Fibroblast of upper back skin (primary cell): ENCODE data around the gene SFMBT1.
"Not testable (repeated sequence)": the region's sequence is repeated elsewhere in the genome, so short reads cannot be mapped to it uniquely, and the experiment has no call there.

Experiments
- DNase-seq: peaks from one replicate; pipeline ENCODE4 v3.0.0-alpha.2; 2013

Gene SFMBT1

GRCh38 chr3:53072653-53073552 is 27.0 kb upstream of the SFMBT1 start:
- peak; percentile 75 for DNase-seq

- DNase-seq, result no peak
Measured at GRCh38 chr3:53071882-53072431, 26.1 kb upstream of the SFMBT1 start.

- no peak for DNase-seq
Measured at GRCh38 chr3:53069422-53070068, 23.7 kb upstream of the SFMBT1 start.

GRCh38 chr3:53068176-53068575 is 22.3 kb upstream of the SFMBT1 start:
- DNase-seq, result no peak

DNA sequence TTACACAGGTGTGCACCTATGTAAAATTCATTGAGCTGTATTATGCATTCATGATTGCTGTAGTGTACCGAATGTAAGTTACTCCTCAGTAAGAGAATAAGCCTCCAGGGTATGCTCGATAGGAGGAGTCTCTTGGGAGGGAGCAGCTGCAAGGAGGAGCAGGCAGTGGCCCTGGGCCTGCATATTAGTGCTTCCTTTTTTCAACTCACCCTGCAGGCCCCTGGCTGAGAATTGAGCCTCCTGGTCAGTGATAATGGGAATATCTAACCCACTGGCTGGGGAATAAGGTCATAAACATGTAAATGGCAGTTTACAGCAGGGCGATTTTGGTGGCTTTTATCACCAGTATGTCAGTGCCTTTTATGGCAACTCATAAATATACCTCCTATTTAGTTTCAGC is 21.7 kb upstream of the SFMBT1 start:
- DNase-seq, result no peak

- DNase-seq, result no peak
Measured at GRCh38 chr3:53065841-53066480, 20.1 kb upstream of the SFMBT1 start.

- no peak for DNase-seq
Measured at GRCh38 chr3:53062905-53063304, 17.0 kb upstream of the SFMBT1 start.

GRCh38 chr3:53056442-53056841 is 10.6 kb upstream of the SFMBT1 start:
- DNase-seq, result no peak

GRCh38 chr3:53054233-53054632 is 8.4 kb upstream of the SFMBT1 start:
- DNase-seq, result not testable (repeated sequence)

GRCh38 chr3:53051929-53052328 is 6.1 kb upstream of the SFMBT1 start:
- no peak for DNase-seq

- DNase-seq, result no peak
Measured at GRCh38 chr3:53049987-53050386, 4.1 kb upstream of the SFMBT1 start.

DNA sequence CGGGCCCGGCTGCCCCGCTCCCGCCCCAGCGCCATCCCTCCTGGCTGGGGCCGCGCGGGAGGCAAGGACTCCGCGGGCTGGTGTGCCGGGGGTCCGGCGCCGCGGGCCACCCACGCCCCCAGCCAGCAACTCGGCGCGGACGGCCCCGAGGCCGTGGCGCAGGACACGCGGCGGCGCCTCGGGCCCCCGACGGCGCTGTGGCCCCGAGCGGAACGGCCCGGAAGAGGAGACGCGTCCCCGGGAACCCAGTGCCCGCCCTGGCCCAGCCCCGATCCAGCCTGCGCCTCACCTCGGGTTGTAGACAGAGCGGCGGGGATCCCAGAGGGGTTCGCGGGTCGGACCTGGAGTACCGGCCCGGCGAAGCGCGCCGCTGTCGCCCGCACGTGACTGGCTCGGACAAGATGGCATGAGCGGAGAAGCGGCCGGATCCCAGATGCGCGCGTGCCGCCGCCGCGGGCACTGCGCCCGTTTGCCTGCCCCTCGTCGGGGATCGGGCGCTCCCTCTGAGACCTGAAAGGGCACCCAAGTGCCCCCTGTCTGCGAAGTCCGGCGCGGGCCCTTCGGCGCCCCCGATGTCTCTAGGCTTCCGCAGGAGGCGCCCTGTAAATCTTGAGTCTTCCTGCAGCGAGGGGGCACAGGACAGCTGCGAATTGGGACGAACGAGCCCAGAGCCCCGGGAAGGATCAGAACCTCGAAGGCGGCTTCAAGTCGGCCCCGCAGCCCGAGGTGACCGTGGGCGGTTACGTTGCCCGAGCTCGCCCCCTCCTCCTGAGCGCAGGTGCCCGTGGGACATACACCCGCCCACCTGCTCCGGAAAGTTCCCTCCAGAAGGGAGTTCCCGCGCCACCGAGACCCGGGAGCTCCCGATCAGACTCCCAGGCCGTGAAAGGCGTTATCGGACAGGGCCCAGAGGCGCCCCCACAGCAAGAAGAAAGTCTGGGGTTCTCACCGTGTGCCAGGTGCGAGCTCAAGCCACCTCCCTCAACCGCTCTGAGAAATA is 598 bp upstream of the SFMBT1 start:
- peak; percentile 8 for DNase-seq

- peak; percentile 28 for DNase-seq
Measured at GRCh38 chr3:53044711-53045517, 959 bp downstream of the SFMBT1 start.

GRCh38 chr3:53044371-53044710 is 1.5 kb downstream of the SFMBT1 start:
- no peak for DNase-seq

DNA sequence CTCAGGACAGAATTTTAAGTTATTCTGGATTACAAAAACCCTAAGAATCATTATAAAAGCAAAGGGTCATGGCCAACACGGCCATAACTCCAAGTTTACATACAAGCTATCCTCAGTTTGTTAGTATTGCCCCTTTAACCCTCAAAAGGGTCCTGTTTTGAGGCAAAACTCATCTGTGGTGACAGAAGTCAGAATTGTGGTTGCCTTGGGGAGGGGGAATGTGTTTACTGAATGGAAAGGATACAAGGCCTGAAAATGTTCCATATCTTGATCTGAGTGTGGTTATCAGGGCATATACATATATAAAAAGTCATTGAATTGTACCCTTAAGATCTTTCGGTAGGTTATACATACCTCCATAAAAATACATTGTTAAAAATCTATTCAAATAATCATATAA is 2.1 kb downstream of the SFMBT1 start:
- no peak for DNase-seq

DNA sequence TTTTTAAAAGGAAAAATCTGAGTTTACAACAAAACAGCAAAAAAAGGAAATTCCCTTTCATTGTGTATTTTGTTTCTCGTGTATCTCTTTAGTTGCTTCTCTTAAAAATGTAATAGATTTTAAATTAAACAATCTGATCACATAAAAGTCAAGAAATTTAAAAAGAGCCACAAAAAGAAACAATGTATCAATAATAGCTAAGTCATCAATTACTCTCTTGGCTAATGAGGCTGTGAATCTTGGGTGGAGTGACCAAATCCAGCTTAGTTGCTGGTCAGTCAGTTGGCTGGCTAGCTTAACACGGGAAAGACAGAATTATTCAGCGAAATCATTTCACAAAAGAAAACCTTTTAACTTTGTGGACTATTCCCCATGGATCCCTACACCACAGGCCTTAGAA is 3.2 kb downstream of the SFMBT1 start:
- no peak for DNase-seq

DNA sequence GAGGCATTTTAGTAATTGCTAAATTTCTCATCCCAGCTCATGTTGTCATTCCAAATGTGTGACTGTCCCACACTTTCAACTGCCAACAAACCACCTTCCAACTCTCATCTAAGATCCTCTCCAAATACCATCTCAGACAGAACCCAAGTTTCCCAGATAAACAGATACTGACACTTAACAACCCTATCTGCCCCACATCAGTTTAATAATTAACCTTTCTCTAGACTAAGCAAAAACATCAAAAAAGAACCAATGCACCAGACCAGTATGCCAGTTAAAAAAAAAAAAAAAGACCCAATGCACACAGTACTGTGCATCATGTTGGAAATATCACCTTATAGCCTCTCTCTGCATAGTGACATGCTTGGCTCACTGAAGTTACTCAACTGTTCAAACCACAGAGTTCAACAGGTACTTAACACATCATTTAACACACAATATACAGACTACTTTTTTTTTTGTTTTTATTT is 5.5 kb downstream of the SFMBT1 start:
- peak; percentile 4 for DNase-seq

DNA sequence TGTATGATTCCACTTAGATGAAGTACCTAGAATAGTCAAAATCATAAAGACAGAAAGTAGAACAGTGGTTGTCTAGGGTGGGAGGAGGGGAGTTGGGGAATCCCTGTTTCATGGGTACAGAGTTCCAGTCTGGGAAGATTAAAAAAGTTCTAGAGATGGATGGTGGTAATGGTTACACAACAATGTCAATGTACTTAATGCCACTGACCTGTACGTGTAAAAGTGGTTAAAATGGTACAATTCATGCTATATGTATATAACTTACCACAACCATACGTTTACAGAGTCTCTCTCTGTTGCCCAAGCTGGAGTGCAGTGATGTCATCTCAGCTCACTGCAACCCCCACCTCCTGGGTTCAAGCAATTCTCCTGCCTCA is 6.5 kb downstream of the SFMBT1 start:
- no peak for DNase-seq

GRCh38 chr3:53038679-53039375 is 7.0 kb downstream of the SFMBT1 start:
- no peak for DNase-seq

GRCh38 chr3:53035825-53036619 is 9.9 kb downstream of the SFMBT1 start:
- DNase-seq, result no peak
